Measurements from ENCODE around the gene PCOLCE2. TPM values are rescaled to one million over a fixed set of nuclear protein-coding genes. Genes with fewer than 3 reads are reported as not detected.
A peak's percentile ranks its signal among the peaks of the same experiment; 100 is the strongest.

The PCOLCE2 gene
- total and polyA plus RNA-seq, 2 of the 8 experiments (the other 6 are each of a cell fraction or from before 2014, with no cell fraction given), result 11.1 to 12.6 TPM

- ChIA-PET CTCF (ENCODE audit: partially characterized antibody) (no interaction called here), POLR2A (ENCODE audit: partially characterized antibody) (no interaction called here)
- H3K27ac ChIP-seq (ENCODE audit: low read depth, low read length), result no peak overlapping the region
- H2BK120ac ChIP-seq (replicated peaks; ENCODE audit: low read depth, low read length), result no peak overlapping the region
- H2BK20ac ChIP-seq (ENCODE audit: low read length), result no peak overlapping the region
- no peak overlapping the region for H2BK5ac ChIP-seq (ENCODE audit: low read depth, low read length)
- no peak overlapping the region for H4K8ac ChIP-seq (ENCODE audit: extremely low read depth, insufficient read depth, low read length)
- no peaks in the 10 kb centered on the region for H4K20me1 ChIP-seq (replicated peaks in 1 of 2; ENCODE audit: control insufficient read depth in 1 of 2, insufficient read depth in 2 of 2, low read length in 2 of 2)
- H3K4me2 ChIP-seq (ENCODE audit: insufficient read depth in 1 of 2, low read depth in 2 of 2, low read length in 2 of 2), result no peak overlapping the region
- H4K91ac ChIP-seq (replicated peaks; ENCODE audit: insufficient read length, low read length), result no peak overlapping the region
- no peak overlapping the region for H2AFZ ChIP-seq (ENCODE audit: low read length)
- H3K56ac ChIP-seq (replicated peaks; ENCODE audit: insufficient read length, low read depth, low read length), result peak overlapping the region; percentile 1
- H3K79me1 ChIP-seq (ENCODE audit: low read depth, low read length), result no peaks in the 10 kb centered on the region
- H3K27me3 ChIP-seq (replicated peaks in 1 of 4; ENCODE audit: control insufficient read depth in 3 of 4, extremely low read depth in 1 of 4, insufficient read depth in 3 of 4, low read length in 3 of 4), result peaks cover 0 to 1% (median 0%) of the 10 kb centered on the region in 4 experiments; a peak in 1 of 7 replicates
- no peak overlapping the region for H3K4ac ChIP-seq (replicated peaks; ENCODE audit: insufficient read length, low read depth, low read length)
- no peaks in the 10 kb centered on the region for H3K4me1 ChIP-seq (replicated peaks in 1 of 4; ENCODE audit: control insufficient read depth in 3 of 4, insufficient read depth in 4 of 4, low read length in 3 of 4)
- no peak overlapping the region for H3K23ac ChIP-seq (ENCODE audit: insufficient read length)
- no peaks in the 10 kb centered on the region for H3K9me3 ChIP-seq (ENCODE audit: insufficient read depth in 2 of 2, low read depth in 1 of 2, low read length in 1 of 2)
- H3K9ac ChIP-seq (replicated peaks in 1 of 4; ENCODE audit: extremely low read depth in 1 of 4, low read depth in 3 of 4, low read length in 3 of 4), result no peak overlapping the region
- no peaks in the 10 kb centered on the region for H3K23me2 ChIP-seq (ENCODE audit: low read depth, low read length)
- no peak overlapping the region for H2BK12ac ChIP-seq (ENCODE audit: low read depth, low read length)
- H3K36me3 ChIP-seq (ENCODE audit: control insufficient read depth in 2 of 4, insufficient read depth in 4 of 4, low read length in 3 of 4), result no peaks in the 10 kb centered on the region
- DNase-seq (ENCODE audit: low read depth in 1 of 2, low spot score in 2 of 2) (no peak), FAIRE-seq (no peak)
- H3K18ac ChIP-seq (ENCODE audit: extremely low read depth, low read length), result no peak overlapping the region
- H3K4me3 ChIP-seq (ENCODE audit: extremely low read depth in 1 of 4, insufficient read depth in 2 of 4, low read depth in 3 of 4, low read length in 4 of 4), result no peak overlapping the region
- H3K79me2 ChIP-seq (ENCODE audit: control insufficient read depth in 1 of 2, insufficient read depth in 2 of 2, low read length in 2 of 2), result no peaks in the 10 kb centered on the region
- no peak overlapping the region for H3K14ac ChIP-seq (ENCODE audit: insufficient read length)
- H4K5ac ChIP-seq (ENCODE audit: insufficient read length, low read depth, low read length), result no peak overlapping the region
- H2AK5ac ChIP-seq (ENCODE audit: low read depth, low read length), result no peak overlapping the region
- H2BK15ac ChIP-seq (ENCODE audit: low read length), result no peak overlapping the region
- TF ChIP-seq RBBP5 (IDR thresholded peaks at IDR 0.05; ENCODE audit: borderline replicate concordance, low read depth, low read length) (no peak), SIRT6 (IDR thresholded peaks at IDR 0.05; ENCODE audit: low read length) (no peak), BCL11A (IDR thresholded peaks at IDR 0.05; ENCODE audit: low read depth in 2 of 2, low read length in 2 of 2) (no peak), GTF2F1 (IDR thresholded peaks at IDR 0.05; ENCODE audit: borderline replicate concordance, low read depth, low read length) (no peak), JUND (IDR thresholded peaks at IDR 0.05; ENCODE audit: low read length) (no peak), CBX8 (IDR thresholded peaks at IDR 0.05; ENCODE audit: borderline replicate concordance, low read depth, low read length) (no peak), ZNF274 (IDR thresholded peaks at IDR 0.05; ENCODE audit: borderline replicate concordance, extremely low read depth, low read length) (no peak), TCF12 (IDR thresholded peaks at IDR 0.05; ENCODE audit: low read depth, low read length) (no peak), POU5F1 (IDR thresholded peaks at IDR 0.05; ENCODE audit: low read depth, low read length) (no peak), TEAD4 (IDR thresholded peaks at IDR 0.05; ENCODE audit: low read depth, low read length) (no peak), SIX5 (IDR thresholded peaks at IDR 0.05; ENCODE audit: low read depth, low read length) (no peak), EP300 (IDR thresholded peaks at IDR 0.05; ENCODE audit: borderline replicate concordance in 1 of 2, low read depth in 2 of 2, low read length in 2 of 2) (no peak), SP1 (IDR thresholded peaks at IDR 0.05; ENCODE audit: low read depth, low read length) (no peak), PHF8 (conservative IDR thresholded peaks at IDR 0.05; ENCODE audit: low read depth, low read length) (no peak), CTBP2 (IDR thresholded peaks at IDR 0.05; ENCODE audit: borderline replicate concordance, insufficient read depth, insufficient read length, low read length) (no peak), CHD2 (IDR thresholded peaks at IDR 0.05; ENCODE audit: low read length) (no peak)
- TF ChIP-seq, protein P1, sequence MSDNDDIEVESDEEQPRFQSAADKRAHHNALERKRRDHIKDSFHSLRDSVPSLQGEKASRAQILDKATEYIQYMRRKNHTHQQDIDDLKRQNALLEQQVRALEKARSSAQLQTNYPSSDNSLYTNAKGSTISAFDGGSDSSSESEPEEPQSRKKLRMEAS (IDR thresholded peaks at IDR 0.05), result no peak
These were observed 111.0 kb downstream of the PCOLCE2 start for GRCh38 chr3:142777927-142778326.

Measured in H1 (cell line).